Activated CD8-positive, alpha-beta T cell treated with anti-CD3 and anti-CD28 coated beads, Interleukin-2, amount 10 ng/mL, durations not matched to agents 7 days and 5 days (primary cell): ENCODE measurements around the gene DNHD1. TPM values are rescaled to one million over a fixed set of nuclear protein-coding genes. Genes with fewer than 3 reads are reported as not detected.

Experiments
- ATAC-seq: fragments of 150-1000 bp; cut with Tn5 transposase; one replicate; pipeline ENCODE4 v1.10.0; 2021; ENCODE audit warnings: moderate library complexity
- CTCF ChIA-PET: fragments of 350-600 bp; sonication (Branson Sonifier 250); formaldehyde crosslinking; loops from one replicate; lab custom pipeline; 2021; ENCODE audit warnings: antibody characterized with exemption; lab: Charles Lee
- POLR2A ChIA-PET: fragments of 350-600 bp; sonication (Branson Sonifier 250); formaldehyde crosslinking; loops from one replicate; lab custom pipeline; 2021; ENCODE audit warnings: antibody characterized with exemption; lab: Charles Lee
- DNase-seq: peaks from one replicate; pipeline ENCODE4 v3.0.0-alpha.2; 2020
- H3K27ac Mint-ChIP-seq: one replicate; pipeline ENCODE4 v1.8.0; 2021; ENCODE audit warnings: mild to moderate bottlenecking, mixed read lengths
- H3K27me3 Mint-ChIP-seq: one replicate; pipeline ENCODE4 v1.8.0; 2021; ENCODE audit warnings: low read depth, mixed read lengths
- H3K36me3 Mint-ChIP-seq: one replicate; pipeline ENCODE4 v1.8.0; 2021; ENCODE audit warnings: low read depth, mixed read lengths
- H3K4me1 Mint-ChIP-seq: one replicate; pipeline ENCODE4 v1.8.0; 2021; ENCODE audit warnings: low read depth, mixed read lengths
- H3K4me3 Mint-ChIP-seq: one replicate; pipeline ENCODE4 v1.8.0; 2021; ENCODE audit warnings: mild to moderate bottlenecking, mixed read lengths
- H3K9me3 Mint-ChIP-seq: one replicate; pipeline ENCODE4 v1.8.0; 2022; ENCODE audit warnings: mixed read lengths; ENCODE audit not compliant: insufficient read depth
- total RNA-seq, 2 experiments: library from RNA; stranded (reverse); gene quantifications; one replicate each; pipeline ENCODE4 v1.2.3, GENCODE V29; 2021

The DNHD1 gene
- total RNA-seq, 2 experiments from 2014 or later = 17.8 to 18.5 TPM

- no peaks in the 10 kb centered on the region for H3K9me3 Mint-ChIP-seq
- H3K27ac Mint-ChIP-seq = no peak overlapping the region
- DNase-seq (peak; percentile 19), ATAC-seq (no peak)
- POLR2A ChIA-PET = interaction anchor here (0.5 to 3.3 kb wide), 7 partner anchors 7 to 142 kb away, joined by 3 to 21 read pairs (median 4); partner anchors contain the start of genes ARFIP2, TAF10, TIMM10B and TPP1
- peaks cover 47% of the 10 kb centered on the region for H3K4me1 Mint-ChIP-seq
- H3K4me3 Mint-ChIP-seq = no peak overlapping the region
- CTCF ChIA-PET = interaction anchor here (0.8 to 4.1 kb wide), 29 partner anchors 8 to 226 kb away, joined by 3 to 67 read pairs (median 4); partner anchors contain the start of genes ARFIP2, MRPL17, TIMM10B and TPP1
- peaks cover 46% of the 10 kb centered on the region for H3K36me3 Mint-ChIP-seq
- no peaks in the 10 kb centered on the region for H3K27me3 Mint-ChIP-seq
Observed at GRCh38 chr11:6604790-6605189, 107.7 kb downstream of the DNHD1 start.

- Mint-ChIP-seq H3K4me3 (no peak overlapping the region), H3K36me3 (peaks cover 54% of the 10 kb centered on the region), H3K4me1 (peaks cover 61% of the 10 kb centered on the region), H3K27me3 (no peaks in the 10 kb centered on the region), H3K27ac (no peak overlapping the region), H3K9me3 (no peaks in the 10 kb centered on the region)
- ChIA-PET CTCF (interaction anchor here (0.8 to 2.2 kb wide), 9 partner anchors 9 to 227 kb away, joined by 3 to 12 read pairs (median 4); partner anchors contain the start of genes MRPL17 and TPP1), POLR2A (interaction anchor here (2.0 kb wide), 1 partner anchor 77 kb away, joined by 8 read pairs; the partner anchor contains the start of gene MRPL17)
- peak; percentile 23 for ATAC-seq
- peak; percentile 82 for DNase-seq
Observed at GRCh38 chr11:6606471-6607189, 109.5 kb downstream of the DNHD1 start.

DNA sequence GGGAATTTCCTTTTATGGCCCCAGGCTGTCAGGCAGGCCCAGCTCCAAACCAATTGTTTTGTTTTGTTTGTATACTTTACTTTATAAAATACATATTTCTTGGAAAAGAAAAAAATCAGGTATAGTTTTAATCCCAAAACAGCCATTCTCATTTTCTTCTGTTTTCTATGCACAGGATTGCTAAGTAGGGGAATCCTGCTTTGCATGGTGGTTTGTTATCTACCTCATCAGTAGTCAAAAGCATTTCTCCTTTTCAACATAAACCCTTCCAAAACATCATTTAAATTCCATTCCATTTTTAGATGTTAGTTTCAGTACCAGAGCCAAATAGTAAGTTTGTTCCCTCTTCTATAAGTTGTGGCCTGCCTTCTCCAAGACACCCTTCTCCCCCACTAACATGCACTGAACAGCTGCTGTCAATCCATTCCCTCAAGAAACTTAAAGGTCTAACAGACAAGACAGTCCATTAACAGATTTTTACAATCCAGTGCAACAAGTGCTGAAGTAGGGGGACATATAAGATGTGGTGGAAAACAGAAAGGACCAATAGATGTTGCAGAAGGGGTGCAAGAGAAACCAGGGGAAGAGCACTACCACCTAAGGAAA is 110.2 kb downstream of the DNHD1 start:
- peak; percentile 17 for DNase-seq

DNA sequence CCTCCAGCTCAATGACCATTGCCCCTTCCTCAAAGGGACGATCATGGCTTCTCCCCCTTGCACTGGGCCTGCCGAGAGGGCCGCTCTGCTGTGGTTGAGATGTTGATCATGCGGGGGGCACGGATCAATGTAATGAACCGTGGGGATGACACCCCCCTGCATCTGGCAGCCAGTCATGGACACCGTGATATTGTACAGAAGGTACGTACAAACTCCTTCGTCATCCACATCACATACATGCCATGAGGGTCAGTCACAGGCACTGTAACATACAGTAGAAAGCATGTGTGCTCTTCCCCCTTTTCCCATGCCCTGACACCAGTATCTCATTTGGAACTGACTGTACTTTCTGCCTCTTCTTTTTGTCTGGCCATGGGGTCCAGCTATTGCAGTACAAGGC is 110.9 kb downstream of the DNHD1 start:
- Mint-ChIP-seq H3K4me3 (no peak overlapping the region), H3K4me1 (peaks cover 54% of the 10 kb centered on the region), H3K9me3 (no peaks in the 10 kb centered on the region), H3K27ac (peak overlapping the region; percentile 77), H3K27me3 (no peaks in the 10 kb centered on the region), H3K36me3 (peaks cover 52% of the 10 kb centered on the region)
- CTCF ChIA-PET = interaction anchor here (1.3 to 2.2 kb wide), 5 partner anchors 10 to 229 kb away, joined by 3 to 12 read pairs (median 3); partner anchors contain the start of gene MRPL17
- POLR2A ChIA-PET = interaction anchor here (1.6 to 2.0 kb wide), 2 partner anchors 10 to 75 kb away, joined by 4 to 8 read pairs; partner anchors contain the start of gene MRPL17
- ATAC-seq = no peak
- peak; percentile 19 for DNase-seq

More for the DNA sequence above, 110.2 kb downstream of the DNHD1 start:
- Mint-ChIP-seq H3K36me3 (peaks cover 52% of the 10 kb centered on the region), H3K4me3 (no peak overlapping the region), H3K27me3 (no peaks in the 10 kb centered on the region), H3K9me3 (no peaks in the 10 kb centered on the region), H3K4me1 (peaks cover 54% of the 10 kb centered on the region), H3K27ac (peak overlapping the region; percentile 77)
- ATAC-seq = no peak
- ChIA-PET CTCF (interaction anchor here (0.8 to 2.2 kb wide), 9 partner anchors 8 to 228 kb away, joined by 3 to 12 read pairs (median 4); partner anchors contain the start of genes MRPL17 and TPP1), POLR2A (interaction anchor here (2.0 kb wide), 1 partner anchor 76 kb away, joined by 8 read pairs; the partner anchor contains the start of gene MRPL17)

DNA sequence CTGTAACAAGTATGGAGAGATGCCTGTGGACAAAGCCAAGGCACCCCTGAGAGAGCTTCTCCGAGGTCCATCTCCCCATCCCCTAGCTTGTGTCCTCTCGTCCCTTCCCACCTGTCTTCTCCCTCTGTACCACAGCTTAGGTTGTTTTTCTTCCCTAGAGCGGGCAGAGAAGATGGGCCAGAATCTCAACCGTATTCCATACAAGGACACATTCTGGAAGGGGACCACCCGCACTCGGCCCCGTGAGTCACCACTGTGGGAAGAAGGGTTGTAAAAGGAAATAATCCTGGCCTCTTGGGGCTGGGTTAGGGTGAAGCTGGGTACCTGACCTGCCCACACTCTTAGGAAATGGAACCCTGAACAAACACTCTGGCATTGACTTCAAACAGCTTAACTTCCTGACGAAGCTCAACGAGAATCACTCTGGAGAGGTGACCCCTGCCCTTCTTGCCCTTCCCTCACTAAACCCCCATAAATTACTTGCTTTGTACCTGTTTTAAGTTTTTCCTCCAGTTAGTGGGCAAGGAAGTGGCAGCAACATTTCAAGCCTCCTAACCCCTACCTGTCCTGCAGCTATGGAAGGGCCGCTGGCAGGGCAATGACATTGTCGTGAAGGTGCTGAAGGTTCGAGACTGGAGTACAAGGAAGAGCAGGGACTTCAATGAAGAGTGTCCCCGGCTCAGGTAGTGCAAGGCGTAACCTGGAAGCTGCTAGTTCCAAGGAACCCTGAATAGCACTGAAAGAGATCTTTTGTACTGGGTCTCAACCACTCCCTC is 111.8 kb downstream of the DNHD1 start:
- Mint-ChIP-seq H3K27ac (peak overlapping the region; percentile 53), H3K4me1 (peaks cover 54% of the 10 kb centered on the region), H3K9me3 (no peaks in the 10 kb centered on the region), H3K27me3 (no peaks in the 10 kb centered on the region), H3K36me3 (peaks cover 52% of the 10 kb centered on the region), H3K4me3 (no peak overlapping the region)
- DNase-seq (peak; percentile 17), ATAC-seq (no peak)
- ChIA-PET CTCF (interaction anchor here (0.8 to 1.6 kb wide), 3 partner anchors 10 to 78 kb away, joined by 3 to 7 read pairs (median 5); partner anchors contain the start of genes MRPL17 and TPP1), POLR2A (interaction anchor here (1.2 to 1.6 kb wide), 2 partner anchors 9 to 75 kb away, joined by 3 to 4 read pairs; no protein-coding TSS in a partner anchor)

GRCh38 chr11:6609502-6610015 is 112.5 kb downstream of the DNHD1 start:
- DNase-seq (no peak), ATAC-seq (no peak)
- peak overlapping the region; percentile 9 for H3K4me3 Mint-ChIP-seq
- peaks cover 53% of the 10 kb centered on the region for H3K36me3 Mint-ChIP-seq
- peak overlapping the region; percentile 44 for H3K27ac Mint-ChIP-seq
- H3K27me3 Mint-ChIP-seq = no peaks in the 10 kb centered on the region
- H3K9me3 Mint-ChIP-seq = no peaks in the 10 kb centered on the region
- ChIA-PET CTCF (interaction anchor here (1.3 to 1.6 kb wide), 2 partner anchors 74 to 78 kb away, joined by 3 to 7 read pairs; partner anchors contain the start of gene MRPL17), POLR2A (interaction anchor here (1.2 kb wide), 1 partner anchor 75 kb away, joined by 3 read pairs; no protein-coding TSS in a partner anchor)
- H3K4me1 Mint-ChIP-seq = peaks cover 54% of the 10 kb centered on the region

- ChIA-PET POLR2A (interaction anchor here (1.4 kb wide), 1 partner anchor 9 kb away, joined by 4 read pairs; the partner anchor contains the start of gene TPP1), CTCF (interaction anchor here (2.9 to 5.1 kb wide), 2 partner anchors 57 to 71 kb away, joined by 21 to 56 read pairs; partner anchors contain the start of gene MRPL17)
- H3K9me3 Mint-ChIP-seq = no peaks in the 10 kb centered on the region
- peak overlapping the region; percentile 89 for H3K4me3 Mint-ChIP-seq
- peaks cover 62% of the 10 kb centered on the region for H3K36me3 Mint-ChIP-seq
- no peaks in the 10 kb centered on the region for H3K27me3 Mint-ChIP-seq
- peaks cover 54% of the 10 kb centered on the region for H3K4me1 Mint-ChIP-seq
- ATAC-seq (no peak), DNase-seq (no peak)
- H3K27ac Mint-ChIP-seq = peak overlapping the region; percentile 92
Observed at GRCh38 chr11:6610591-6610990, 113.5 kb downstream of the DNHD1 start.

GRCh38 chr11:6611092-6611962 is 114.2 kb downstream of the DNHD1 start:
- DNase-seq (peak; percentile 50), ATAC-seq (no peak)
- peaks cover 65% of the 10 kb centered on the region for H3K36me3 Mint-ChIP-seq
- CTCF ChIA-PET = interaction anchor here (0.6 to 5.1 kb wide), 20 partner anchors 8 to 233 kb away, joined by 3 to 56 read pairs (median 5); partner anchors contain the start of genes ILK, MRPL17 and RRP8
- no peaks in the 10 kb centered on the region for H3K27me3 Mint-ChIP-seq
- peaks cover 49% of the 10 kb centered on the region for H3K4me1 Mint-ChIP-seq
- H3K9me3 Mint-ChIP-seq = no peaks in the 10 kb centered on the region
- H3K27ac Mint-ChIP-seq = peak overlapping the region; percentile 92
- POLR2A ChIA-PET = interaction anchor here (0.7 to 2.2 kb wide), 15 partner anchors 8 to 221 kb away, joined by 3 to 14 read pairs (median 4); partner anchors contain the start of genes ILK, MRPL17, RRP8 and SMPD1
- peak overlapping the region; percentile 89 for H3K4me3 Mint-ChIP-seq

DNA sequence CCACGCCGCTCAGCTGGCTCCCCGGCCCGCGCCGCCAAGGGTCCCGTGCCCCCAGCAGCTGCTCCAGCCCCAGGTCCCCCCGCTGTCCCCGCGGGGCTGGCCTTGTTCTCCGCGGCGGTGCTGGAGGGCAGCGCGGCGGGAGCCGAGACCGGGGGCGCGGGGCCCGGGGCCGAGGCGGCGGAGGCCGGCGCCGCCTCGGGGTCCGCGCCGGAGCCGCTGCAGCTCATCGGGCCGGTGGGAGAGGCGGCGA is 114.8 kb downstream of the DNHD1 start:
- ATAC-seq (peak; percentile 22), DNase-seq (no peak)
- CTCF ChIA-PET = interaction anchor here (0.6 to 5.1 kb wide), 20 partner anchors 9 to 233 kb away, joined by 3 to 56 read pairs (median 5); partner anchors contain the start of genes ILK, MRPL17 and RRP8
- Mint-ChIP-seq H3K9me3 (no peaks in the 10 kb centered on the region), H3K4me1 (peaks cover 46% of the 10 kb centered on the region), H3K27ac (peak overlapping the region; percentile 92), H3K4me3 (peak overlapping the region; percentile 89), H3K27me3 (no peaks in the 10 kb centered on the region), H3K36me3 (peaks cover 65% of the 10 kb centered on the region)
- POLR2A ChIA-PET = interaction anchor here (0.7 to 2.2 kb wide), 14 partner anchors 9 to 221 kb away, joined by 3 to 14 read pairs (median 4); partner anchors contain the start of genes ILK, MRPL17, RRP8 and SMPD1
